CMK (cell line): ENCODE measurements around the gene CLIC1.

Experiments used
- DNase-seq: peaks from one replicate; pipeline ENCODE4 v3.0.0-alpha.2; 2010; ENCODE audit warnings: low read depth

The CLIC1 gene

GRCh38 chr6:31768363-31769257, 32.3 kb upstream of the CLIC1 start:
- no peak for DNase-seq

GRCh38 chr6:31767096-31767645, 30.8 kb upstream of the CLIC1 start:
- DNase-seq, result no peak

- no peak for DNase-seq
These were observed 29.8 kb upstream of the CLIC1 start for GRCh38 chr6:31765910-31766794.

- DNase-seq, result no peak
These were observed 29.2 kb upstream of the CLIC1 start for GRCh38 chr6:31765559-31765909.

GRCh38 chr6:31764198-31764597, 27.9 kb upstream of the CLIC1 start:
- DNase-seq, result no peak

GRCh38 chr6:31763619-31763940, 27.2 kb upstream of the CLIC1 start:
- no peak for DNase-seq

GRCh38 chr6:31762878-31763618, 26.7 kb upstream of the CLIC1 start:
- DNase-seq, result no peak

GRCh38 chr6:31762356-31762755, 26.0 kb upstream of the CLIC1 start, which contains the start of gene SAPCD1:
Gene SAPCD1, plus strand, starts transcription at chr6:31762656. Its CDS starts 399 bp downstream, at chr6:31763055.
- no peak for DNase-seq

- DNase-seq, result no peak
These were observed 25.0 kb upstream of the CLIC1 start for GRCh38 chr6:31761343-31761742.

GRCh38 chr6:31760790-31761189, 24.5 kb upstream of the CLIC1 start:
- no peak for DNase-seq

- DNase-seq, result no peak
These were observed 22.0 kb upstream of the CLIC1 start for GRCh38 chr6:31758281-31758680.

GRCh38 chr6:31752739-31753319, 16.5 kb upstream of the CLIC1 start:
- DNase-seq, result no peak

- no peak for DNase-seq
These were observed 14.2 kb upstream of the CLIC1 start for GRCh38 chr6:31750411-31751022.

GRCh38 chr6:31749301-31750036, 13.1 kb upstream of the CLIC1 start:
- DNase-seq, result no peak

- DNase-seq, result no peak
These were observed 8.1 kb upstream of the CLIC1 start for GRCh38 chr6:31744422-31744821.

- DNase-seq, result no peak
These were observed 6.6 kb upstream of the CLIC1 start for GRCh38 chr6:31742894-31743293.

- DNase-seq, result no peak
These were observed 5.5 kb upstream of the CLIC1 start for GRCh38 chr6:31741815-31742214.

GRCh38 chr6:31740397-31741223, 4.3 kb upstream of the CLIC1 start:
- no peak for DNase-seq

GRCh38 chr6:31739639-31740396, 3.5 kb upstream of the CLIC1 start, which contains the start of gene MSH5:
Gene MSH5, plus strand, starts transcription at chr6:31740005. Its CDS starts 462 bp downstream, at chr6:31740467.
- peak; percentile 99 for DNase-seq
